Measurements from ENCODE around the gene COTL1.

- TF ChIP-seq CTCF (IDR thresholded peaks at IDR 0.05; ENCODE audit: insufficient read depth, low read depth, low read length) (no peak), EZH2 (IDR thresholded peaks at IDR 0.05; ENCODE audit: insufficient read depth, low read length) (no peak)
Observed at GRCh38 chr16:84607061-84607460, 10.8 kb downstream of the COTL1 start.

Data from astrocyte (in vitro differentiated cells and primary cell).